Gastrocnemius medialis (tissue), 4 donors: ENCODE measurements around the gene NPBWR2.

Experiments used
- CTCF ChIP-seq, 5 experiments: fragments of 450-650 bp in 3 of 5; fragments of 200-600 bp in 2 of 5; sonication (generic) in 2 of 5; IDR thresholded peaks in 4 of 5; conservative IDR thresholded peaks in 1 of 5; 1 replicate in 4 of 5; 2 replicates in 1 of 5; pipeline ENCODE4 v1.5.1; 2016 to 2019; ENCODE audit warnings: antibody characterized with exemption in 5 of 5, mild to moderate bottlenecking in 3 of 5, moderate library complexity in 3 of 5
- POLR2A ChIP-seq, 2 donors: fragments of 450-650 bp; IDR thresholded peaks; one replicate each; pipeline ENCODE4 v1.6.1; 2017; ENCODE audit warnings: antibody characterized with exemption in 2 of 2, mild to moderate bottlenecking in 2 of 2, moderate library complexity in 2 of 2

GRCh38 chr20:64072498-64073063 lies 34.8 kb downstream of the NPBWR2 start:
- TF ChIP-seq CTCF (IDR thresholded peaks at IDR 0.05 in 4 of 5, conservative IDR thresholded peaks at IDR 0.05 in 1 of 5) (no peak), POLR2A (IDR thresholded peaks at IDR 0.05) (no peak)
